Skeletal muscle tissue (tissue), 4 donors: Measurements from ENCODE around the gene HDDC3. TPM values are rescaled to one million over a fixed set of nuclear protein-coding genes. Genes with fewer than 3 reads are reported as not detected.

Experiments used
- H3K27ac ChIP-seq: one replicate; pipeline ENCODE4 v1.7.0; 2013; ENCODE audit warnings: mild to moderate bottlenecking, low read depth, low read length, inconsistent platforms
- H3K27me3 ChIP-seq, 3 donors: one replicate each; pipeline ENCODE4 v1.7.0; 2013; ENCODE audit warnings: low read length in 3 of 3; ENCODE audit not compliant: control insufficient read depth in 3 of 3, insufficient read depth in 3 of 3
- H3K36me3 ChIP-seq, 3 donors: one replicate each; pipeline ENCODE4 v1.7.0; 2013; ENCODE audit warnings: low read length in 3 of 3; ENCODE audit not compliant: control insufficient read depth in 3 of 3, insufficient read depth in 3 of 3
- H3K4me1 ChIP-seq, 3 donors: one replicate each; pipeline ENCODE4 v1.7.0; 2013; ENCODE audit warnings: low read length in 3 of 3, mild to moderate bottlenecking in 3 of 3; ENCODE audit not compliant: control insufficient read depth in 3 of 3, insufficient read depth in 3 of 3
- H3K4me3 ChIP-seq, 3 donors: one replicate each; pipeline ENCODE4 v1.7.0; 2013; ENCODE audit warnings: low read length in 3 of 3
- H3K9ac ChIP-seq, 3 donors: one replicate each; pipeline ENCODE4 v1.7.0; 2013; ENCODE audit warnings: low read length in 3 of 3, mild to moderate bottlenecking in 3 of 3, moderate library complexity in 2 of 3, low read depth in 1 of 3
- H3K9me3 ChIP-seq, 3 donors: one replicate each; pipeline ENCODE4 v1.7.0; 2013; ENCODE audit warnings: low read length in 3 of 3; ENCODE audit not compliant: control insufficient read depth in 3 of 3
- total RNA-seq: library from RNA; depleted of rRNA; stranded (reverse); fragments of >200 nt; gene quantifications from one replicate; pipeline ENCODE4 v1.2.3, GENCODE V29; 2014
- donor health status: Osteomylitis.

The HDDC3 gene
- total RNA-seq, 1 donor from 2014 or later = 5.7 TPM

DNA sequence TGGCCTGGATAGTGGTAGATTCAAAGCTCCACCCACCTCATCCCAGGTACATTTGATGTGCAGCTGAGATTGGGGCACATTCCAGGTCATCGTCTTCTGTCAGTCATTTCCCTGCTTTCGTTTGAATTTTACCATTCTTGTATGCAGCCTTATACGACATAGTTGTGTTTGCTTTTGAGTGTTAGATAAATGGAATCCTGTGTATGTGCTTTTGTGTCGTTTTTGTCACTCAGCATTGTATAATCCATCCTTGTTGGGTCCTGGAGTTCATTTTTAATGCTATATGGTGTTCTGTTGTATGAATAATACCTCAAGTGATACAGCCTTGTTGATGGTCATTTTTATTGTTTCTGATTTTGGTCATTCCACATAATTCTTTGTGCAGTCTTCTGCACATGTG, 29.7 kb upstream of the HDDC3 start:
- Histone ChIP-seq H3K9me3 (no peaks in the 10 kb centered on the region), H3K36me3 (peaks cover 23 to 44% (median 38%) of the 10 kb centered on the region in 3 donors), H3K4me1 (peaks cover 31 to 35% (median 32%) of the 10 kb centered on the region in 3 donors), H3K27me3 (no peaks in the 10 kb centered on the region), H3K9ac (no peak overlapping the region), H3K27ac (no peak overlapping the region), H3K4me3 (no peak overlapping the region)

DNA sequence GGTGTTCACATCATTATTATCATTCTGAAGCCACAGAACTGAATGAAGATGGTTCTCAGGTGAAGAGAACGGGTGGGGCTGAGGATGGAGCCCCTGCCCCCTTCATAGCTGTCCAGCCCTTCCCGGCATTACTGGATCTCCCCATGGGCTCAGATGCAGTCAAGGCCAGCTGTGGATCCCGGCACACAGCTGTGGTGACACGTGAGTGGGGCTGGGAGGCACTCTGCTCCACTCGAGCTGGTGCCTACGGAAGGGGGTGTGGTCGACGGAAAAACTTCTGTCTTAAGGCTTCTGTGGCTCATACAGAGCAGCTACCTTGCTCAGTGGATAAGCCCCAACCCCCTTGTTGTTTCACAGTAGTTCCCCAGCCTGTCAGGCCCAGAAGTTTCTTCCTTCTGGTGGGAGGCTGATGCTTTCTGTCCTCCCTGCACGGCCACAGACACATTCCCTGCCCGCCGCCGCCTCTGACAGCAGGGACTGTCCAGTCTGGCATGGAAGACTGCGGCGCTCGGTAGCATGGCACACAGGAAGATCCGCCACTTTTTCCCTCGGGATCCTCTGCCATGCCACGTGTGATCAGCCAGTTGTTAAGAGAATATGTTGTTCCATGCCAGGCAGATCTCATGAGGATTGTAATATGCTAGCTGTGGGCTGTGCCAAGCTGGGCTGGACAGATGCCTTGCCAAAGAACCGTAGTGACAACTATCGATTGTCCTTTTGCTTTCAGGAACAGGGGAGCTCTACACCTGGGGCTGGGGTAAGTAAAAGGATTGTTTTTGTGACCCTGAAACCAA, 28.1 kb upstream of the HDDC3 start:
- H3K9me3 ChIP-seq = no peaks in the 10 kb centered on the region
- peaks cover 39 to 49% (median 41%) of the 10 kb centered on the region in 3 donors for H3K4me1 ChIP-seq
- H3K9ac ChIP-seq = peak overlapping the region in 2 of 3 donors; percentile 33 to 60
- peaks cover 16 to 33% (median 30%) of the 10 kb centered on the region in 3 donors for H3K36me3 ChIP-seq
- H3K4me3 ChIP-seq = peak overlapping the region in 2 of 3 donors; percentile 29 to 35
- H3K27me3 ChIP-seq = no peaks in the 10 kb centered on the region
- H3K27ac ChIP-seq = peak overlapping the region; percentile 64

DNA sequence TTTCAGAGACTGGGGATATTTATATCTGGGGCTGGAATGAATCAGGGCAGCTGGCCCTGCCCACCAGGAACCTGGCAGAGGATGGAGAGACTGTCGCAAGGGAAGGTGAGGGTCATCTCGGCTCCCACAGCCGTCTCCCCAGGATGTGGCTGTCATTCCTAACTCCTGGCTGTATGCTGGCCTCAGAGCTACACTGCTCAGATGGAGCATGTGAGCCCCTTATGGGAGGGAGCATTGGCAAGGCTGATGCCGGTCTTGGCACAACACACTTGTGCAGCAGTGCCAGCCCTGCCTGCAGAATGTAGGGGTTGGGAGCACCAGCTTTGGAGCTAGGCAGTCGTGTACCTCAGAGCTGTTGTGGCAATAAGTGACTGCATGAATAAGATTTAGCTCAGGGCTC, 27.5 kb upstream of the HDDC3 start:
- peak overlapping the region; percentile 64 for H3K27ac ChIP-seq
- peak overlapping the region in 2 of 3 donors; percentile 29 to 35 for H3K4me3 ChIP-seq
- no peaks in the 10 kb centered on the region for H3K9me3 ChIP-seq
- no peaks in the 10 kb centered on the region for H3K27me3 ChIP-seq
- H3K9ac ChIP-seq = peak overlapping the region in 2 of 3 donors; percentile 40 to 72
- H3K4me1 ChIP-seq = peaks cover 43 to 55% (median 45%) of the 10 kb centered on the region in 3 donors
- peaks cover 16 to 33% (median 30%) of the 10 kb centered on the region in 3 donors for H3K36me3 ChIP-seq

DNA sequence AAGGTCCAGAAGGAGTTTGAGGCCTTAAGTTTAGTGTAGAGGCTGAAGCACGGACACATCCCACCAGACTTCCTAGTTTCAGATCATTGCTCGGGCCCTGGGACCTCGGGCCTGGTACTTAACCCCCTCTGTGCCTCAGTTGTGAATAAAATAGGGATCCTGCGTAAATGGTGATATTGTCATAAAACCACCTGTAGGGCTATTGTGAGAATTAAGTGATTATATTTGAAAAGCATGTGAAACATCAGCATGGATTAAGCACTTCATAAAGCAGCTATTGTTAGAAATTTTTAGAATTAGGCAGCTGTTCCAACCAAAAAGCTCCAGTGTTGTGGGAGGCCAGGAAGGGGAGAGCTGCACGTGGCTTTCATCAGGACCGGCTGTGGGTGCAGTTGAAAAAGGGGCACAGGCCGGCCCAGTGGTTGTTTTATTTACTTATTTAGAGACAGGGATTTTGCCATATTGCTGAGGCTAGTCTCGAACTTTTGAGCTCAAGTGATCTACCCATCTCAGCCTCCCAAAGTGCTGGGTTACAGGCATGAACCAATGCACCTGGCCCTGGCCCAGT, 26.8 kb upstream of the HDDC3 start:
- H3K4me3 ChIP-seq = no peak overlapping the region
- H3K4me1 ChIP-seq = peaks cover 43 to 61% (median 48%) of the 10 kb centered on the region in 3 donors
- H3K27ac ChIP-seq = peak overlapping the region; percentile 64
- no peaks in the 10 kb centered on the region for H3K9me3 ChIP-seq
- peak overlapping the region in 2 of 3 donors; percentile 40 to 72 for H3K9ac ChIP-seq
- H3K36me3 ChIP-seq = peaks cover 16 to 32% (median 30%) of the 10 kb centered on the region in 3 donors
- H3K27me3 ChIP-seq = no peaks in the 10 kb centered on the region

DNA sequence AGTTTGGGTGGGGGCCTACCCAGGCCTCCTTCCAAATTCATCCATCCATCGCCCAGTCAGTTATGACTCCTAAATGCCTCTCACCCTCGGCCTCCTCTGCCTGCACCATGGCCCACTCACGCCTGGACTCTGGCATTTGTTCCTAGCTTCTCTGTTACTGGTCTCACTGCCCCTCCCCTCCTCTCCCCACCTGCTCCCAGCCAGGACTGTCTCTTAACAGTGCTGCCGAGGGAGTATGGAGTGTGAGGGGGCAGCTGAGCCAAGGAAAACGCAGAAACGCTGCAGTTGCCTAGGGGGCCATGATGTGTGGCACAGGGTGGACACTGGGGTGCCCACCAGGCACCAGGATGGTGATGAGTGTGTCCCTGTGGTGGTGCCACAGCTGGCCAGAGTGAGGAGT, 25.4 kb upstream of the HDDC3 start:
- H3K9me3 ChIP-seq = no peaks in the 10 kb centered on the region
- no peak overlapping the region for H3K27ac ChIP-seq
- H3K9ac ChIP-seq = peak overlapping the region; percentile 30 to 88 (median 77)
- peak overlapping the region; percentile 67 to 80 (median 79) for H3K4me3 ChIP-seq
- peaks cover 43 to 61% (median 48%) of the 10 kb centered on the region in 3 donors for H3K4me1 ChIP-seq
- no peaks in the 10 kb centered on the region for H3K27me3 ChIP-seq
- H3K36me3 ChIP-seq = peaks cover 26 to 35% (median 31%) of the 10 kb centered on the region in 3 donors

DNA sequence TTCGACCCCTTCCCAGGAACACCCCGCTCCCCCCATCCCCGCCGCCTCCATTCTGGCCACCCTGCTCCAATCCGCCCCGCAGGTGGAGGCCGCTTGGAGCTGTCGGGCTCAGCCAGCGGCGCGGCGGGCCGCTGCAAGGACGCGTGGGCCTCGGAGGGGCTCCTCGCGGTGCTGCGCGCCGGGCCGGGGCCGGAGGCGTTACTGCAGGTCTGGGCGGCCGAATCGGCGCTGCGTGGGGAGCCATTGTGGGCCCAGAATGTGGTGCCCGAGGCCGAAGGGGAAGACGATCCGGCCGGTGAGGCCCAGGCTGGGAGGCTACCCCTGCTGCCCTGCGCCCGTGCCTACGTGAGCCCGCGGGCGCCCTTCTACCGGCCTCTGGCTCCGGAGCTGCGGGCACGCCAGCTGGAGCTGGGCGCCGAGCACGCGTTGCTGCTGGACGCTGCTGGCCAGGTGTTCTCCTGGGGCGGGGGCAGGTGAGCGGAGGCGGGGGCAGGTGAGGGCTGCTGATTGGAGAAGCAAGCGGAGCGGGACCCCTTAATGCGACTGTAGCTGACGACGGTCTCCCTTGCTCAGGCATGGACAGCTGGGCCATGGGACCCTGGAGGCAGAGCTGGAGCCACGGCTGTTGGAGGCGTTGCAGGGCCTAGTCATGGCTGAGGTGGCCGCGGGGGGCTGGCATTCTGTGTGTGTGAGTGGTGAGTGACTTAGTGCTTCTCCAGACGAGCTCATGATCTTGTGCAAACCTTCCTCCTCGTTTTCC, 24.9 kb upstream of the HDDC3 start:
- Histone ChIP-seq H3K27me3 (no peaks in the 10 kb centered on the region), H3K4me1 (peaks cover 43 to 61% (median 48%) of the 10 kb centered on the region in 3 donors), H3K27ac (peak overlapping the region; percentile 40), H3K9ac (peak overlapping the region; percentile 77 to 88 (median 79)), H3K9me3 (no peaks in the 10 kb centered on the region), H3K4me3 (peak overlapping the region; percentile 67 to 80 (median 79)), H3K36me3 (peaks cover 27 to 36% (median 29%) of the 10 kb centered on the region in 3 donors)

DNA sequence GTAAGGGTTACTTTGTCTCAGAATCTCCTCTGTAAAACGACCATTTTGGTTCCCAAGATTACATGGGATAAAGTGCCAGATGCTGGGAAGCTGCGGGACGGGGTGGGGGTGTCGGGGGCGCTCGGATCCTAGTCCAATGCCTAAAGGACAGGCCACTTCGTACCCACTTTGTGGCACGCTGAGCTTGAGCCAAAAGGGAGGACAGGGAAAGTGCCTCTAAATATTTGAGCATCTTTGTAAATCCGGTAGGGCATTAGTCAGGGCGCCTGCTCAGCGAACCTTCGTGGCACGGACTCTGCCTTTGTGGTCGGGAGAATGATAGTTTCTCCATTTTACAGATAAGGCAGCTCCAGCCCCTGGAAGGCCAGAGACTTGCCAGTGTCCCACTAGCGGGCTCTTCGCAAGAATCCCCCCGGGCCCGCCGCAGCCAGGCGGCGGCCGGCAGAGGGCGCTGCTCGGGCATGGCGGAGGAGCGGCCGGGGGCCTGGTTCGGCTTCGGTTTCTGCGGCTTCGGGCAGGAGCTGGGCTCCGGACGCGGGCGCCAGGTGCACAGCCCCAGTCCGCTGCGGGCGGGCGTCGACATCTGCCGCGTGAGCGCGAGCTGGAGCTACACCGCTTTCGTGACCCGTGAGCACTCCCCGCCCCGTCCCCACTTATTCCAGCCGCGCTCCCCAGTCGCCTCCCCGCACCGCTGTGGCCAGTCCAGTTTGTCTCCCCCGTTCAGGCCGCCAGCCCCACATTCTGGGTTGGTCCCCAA, 24.1 kb upstream of the HDDC3 start:
- Histone ChIP-seq H3K27ac (peak overlapping the region; percentile 40), H3K27me3 (no peaks in the 10 kb centered on the region), H3K36me3 (peaks cover 24 to 34% (median 28%) of the 10 kb centered on the region in 3 donors), H3K9me3 (no peaks in the 10 kb centered on the region), H3K9ac (peak overlapping the region; percentile 77 to 88 (median 79)), H3K4me3 (peak overlapping the region; percentile 63 to 80 (median 79)), H3K4me1 (peaks cover 43 to 61% (median 48%) of the 10 kb centered on the region in 3 donors)

DNA sequence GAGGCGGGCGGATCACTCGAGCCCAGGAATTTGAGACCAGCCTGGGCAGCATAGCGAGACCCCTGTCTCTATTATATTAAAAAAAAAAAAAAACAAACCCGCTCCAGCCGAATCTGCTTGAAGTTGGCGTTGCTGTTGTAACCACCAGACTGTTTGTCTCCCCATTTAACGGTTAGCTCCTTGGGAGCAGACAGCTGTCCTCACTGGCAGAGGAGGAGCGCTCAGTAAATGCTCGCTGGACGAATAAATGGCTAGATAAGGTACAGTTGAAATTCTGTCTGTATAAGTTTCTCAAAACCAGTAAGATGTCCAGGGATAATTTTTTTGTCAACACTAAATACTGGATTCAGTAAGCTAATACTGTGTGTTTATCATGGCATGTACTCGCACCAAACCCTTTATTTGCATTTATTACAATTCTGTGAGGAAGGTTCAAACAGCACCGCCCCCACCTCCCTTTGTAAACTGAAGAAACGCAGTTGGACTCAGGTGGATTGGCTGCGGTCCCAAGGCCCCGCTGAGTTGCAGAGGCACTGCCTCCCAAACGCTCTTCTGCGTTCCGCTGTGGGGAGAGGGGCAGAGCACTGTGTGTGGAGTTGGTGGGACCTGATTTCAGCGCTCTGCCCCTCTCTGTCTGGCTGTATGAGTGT, 23.4 kb upstream of the HDDC3 start:
- H3K9me3 ChIP-seq = no peaks in the 10 kb centered on the region
- peak overlapping the region in 1 of 3 donors; percentile 95 for H3K4me3 ChIP-seq
- no peaks in the 10 kb centered on the region for H3K27me3 ChIP-seq
- H3K27ac ChIP-seq = no peak overlapping the region
- H3K9ac ChIP-seq = peak overlapping the region in 2 of 3 donors; percentile 88 to 95
- H3K4me1 ChIP-seq = peaks cover 39 to 56% (median 43%) of the 10 kb centered on the region in 3 donors
- peaks cover 22 to 34% (median 32%) of the 10 kb centered on the region in 3 donors for H3K36me3 ChIP-seq
